HUDEP-2 (cell line): ENCODE data around the gene HSPA2.

Experiments
- DNase-seq, 76 experiments: peaks; one replicate each; lab custom pipeline; 2025; ENCODE audit not compliant: unreplicated experiment in 76 of 76; lab: John Stamatoyannopoulos, UW

The HSPA2 gene

DNA sequence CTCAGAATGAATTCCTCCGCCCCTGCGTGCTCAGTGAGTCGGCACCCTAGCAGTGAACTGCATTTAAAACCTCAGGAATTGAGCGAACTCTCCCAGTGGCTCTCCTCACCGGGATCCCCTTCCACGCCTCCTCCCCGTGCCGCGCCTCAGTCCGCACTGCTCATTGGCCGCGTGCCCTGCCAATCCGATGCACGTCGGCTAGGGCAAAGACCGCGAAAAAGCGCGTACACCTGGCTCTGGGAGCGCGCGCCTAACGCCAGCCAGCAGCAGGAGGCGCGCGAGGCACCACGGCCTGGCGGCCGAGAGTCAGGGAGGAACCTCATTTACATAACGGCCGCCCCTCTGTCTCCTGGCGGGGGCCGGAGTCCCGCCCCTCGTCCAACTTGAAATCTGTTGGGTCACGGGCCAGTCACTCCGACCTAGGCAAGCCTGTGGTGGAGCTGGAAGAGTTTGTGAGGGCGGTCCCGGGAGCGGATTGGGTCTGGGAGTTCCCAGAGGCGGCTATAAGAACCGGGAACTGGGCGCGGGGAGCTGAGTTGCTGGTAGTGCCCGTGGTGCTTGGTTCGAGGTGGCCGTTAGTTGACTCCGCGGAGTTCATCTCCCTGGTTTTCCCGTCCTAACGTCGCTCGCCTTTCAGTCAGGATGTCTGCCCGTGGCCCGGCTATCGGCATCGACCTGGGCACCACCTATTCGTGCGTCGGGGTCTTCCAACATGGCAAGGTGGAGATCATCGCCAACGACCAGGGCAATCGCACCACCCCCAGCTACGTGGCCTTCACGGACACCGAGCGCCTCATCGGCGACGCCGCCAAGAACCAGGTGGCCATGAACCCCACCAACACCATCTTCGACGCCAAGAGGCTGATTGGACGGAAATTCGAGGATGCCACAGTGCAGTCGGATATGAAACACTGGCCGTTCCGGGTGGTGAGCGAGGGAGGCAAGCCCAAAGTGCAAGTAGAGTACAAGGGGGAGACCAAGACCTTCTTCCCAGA lies at the start of gene HSPA2:
Gene HSPA2, plus strand, starts transcription at position 534 of the 995 bp plus-strand sequence. Its CDS starts 109 bp downstream, at position 643.
- peak; percentile 45 to 100 (median 98) for DNase-seq

DNA sequence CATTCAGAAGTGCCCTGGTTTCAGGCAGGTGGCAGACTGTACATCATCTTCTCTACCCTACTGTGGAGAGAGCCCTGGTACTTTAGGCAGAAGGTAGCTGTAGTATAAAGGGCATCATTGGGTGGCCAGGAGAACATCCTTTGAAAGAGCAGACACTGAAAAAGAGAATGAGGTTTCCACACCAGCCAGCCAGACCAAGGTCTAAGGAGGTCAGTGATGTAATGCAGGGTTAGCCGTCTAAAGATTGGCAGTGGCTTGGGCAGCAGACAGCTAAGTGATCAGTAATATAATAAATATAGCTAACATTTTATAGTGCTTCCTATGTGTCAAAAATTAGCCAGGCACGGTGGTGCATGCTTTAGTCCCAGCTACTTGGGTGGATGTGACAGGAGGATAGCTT lies 48.9 kb upstream of the HSPA2 start:
- no peak for DNase-seq

DNA sequence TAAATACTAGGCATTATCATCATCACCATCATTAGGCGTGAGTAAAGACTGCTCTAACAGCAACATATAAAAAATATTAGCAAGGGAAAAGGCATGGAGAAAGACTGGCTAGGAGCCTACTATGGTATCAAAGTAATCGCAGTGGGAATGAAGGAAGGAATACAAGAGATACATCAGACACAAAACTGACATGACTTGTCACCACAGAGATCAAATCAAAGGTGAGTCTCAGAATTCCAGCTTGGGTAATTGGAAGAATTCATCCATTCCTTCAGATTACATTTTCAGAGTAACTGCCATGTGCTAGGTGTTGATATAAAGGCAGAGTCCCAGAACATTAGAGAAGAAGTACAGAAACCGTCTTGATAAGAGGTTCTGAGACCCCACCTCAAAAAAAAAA lies 47.1 kb upstream of the HSPA2 start:
- no peak for DNase-seq

DNA sequence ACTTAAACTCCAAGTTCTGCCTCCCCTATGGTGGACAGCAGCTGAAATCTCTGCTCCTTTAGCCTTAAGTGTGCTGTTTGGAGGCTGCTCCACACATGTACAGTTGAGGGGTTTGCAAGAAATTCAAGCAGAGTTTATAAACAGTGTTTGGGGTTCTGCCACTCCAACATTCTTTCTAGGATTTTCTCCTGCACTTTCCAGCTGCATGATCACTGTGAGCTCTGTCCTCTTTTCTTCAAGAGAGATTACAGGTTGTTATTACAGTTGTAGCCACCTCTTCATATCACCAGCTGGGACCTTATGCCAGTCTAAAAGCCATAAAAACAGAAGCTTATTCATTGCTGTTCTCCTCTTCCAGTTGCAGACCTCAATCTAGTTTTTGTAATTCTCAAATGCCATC lies 45.3 kb upstream of the HSPA2 start:
- no peak for DNase-seq

DNA sequence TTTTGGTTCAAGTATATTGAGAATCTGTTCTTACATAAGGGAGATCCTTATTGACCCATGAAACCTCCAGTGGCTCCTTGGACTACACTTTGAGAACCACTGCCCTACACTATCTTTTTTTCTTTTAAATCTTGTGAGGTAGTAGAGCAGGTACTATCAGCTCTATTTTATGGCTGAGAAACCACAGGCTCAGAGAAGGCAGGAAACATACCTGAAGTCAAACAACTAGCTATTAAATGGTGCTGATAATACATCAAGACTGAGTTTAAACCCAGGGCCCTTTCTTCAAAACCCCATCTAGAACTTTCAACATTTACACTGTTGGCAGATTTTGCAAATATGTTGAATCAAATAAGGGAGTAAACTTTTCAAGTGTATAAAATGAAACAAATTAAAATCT lies 43.8 kb upstream of the HSPA2 start:
- no peak for DNase-seq

DNA sequence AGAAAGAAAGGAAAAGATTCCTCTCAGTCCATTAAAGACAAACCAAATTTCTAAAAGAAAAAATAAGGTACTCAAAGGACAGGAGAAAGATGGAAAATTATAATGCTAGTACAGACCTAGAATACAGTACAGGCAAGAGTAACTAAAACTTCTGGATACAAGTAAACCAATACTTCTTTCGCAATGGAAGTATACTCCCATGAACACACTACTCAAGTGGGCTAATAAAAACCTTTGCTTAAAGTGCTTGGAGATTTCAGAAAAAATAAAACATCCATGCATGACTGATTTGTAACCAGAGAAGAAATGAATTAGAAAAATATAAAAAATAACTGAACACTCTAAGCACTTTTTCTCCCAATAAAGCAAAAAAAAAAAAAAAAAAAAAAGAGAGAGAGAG lies 40.5 kb upstream of the HSPA2 start:
- DNase-seq, result no peak

DNA sequence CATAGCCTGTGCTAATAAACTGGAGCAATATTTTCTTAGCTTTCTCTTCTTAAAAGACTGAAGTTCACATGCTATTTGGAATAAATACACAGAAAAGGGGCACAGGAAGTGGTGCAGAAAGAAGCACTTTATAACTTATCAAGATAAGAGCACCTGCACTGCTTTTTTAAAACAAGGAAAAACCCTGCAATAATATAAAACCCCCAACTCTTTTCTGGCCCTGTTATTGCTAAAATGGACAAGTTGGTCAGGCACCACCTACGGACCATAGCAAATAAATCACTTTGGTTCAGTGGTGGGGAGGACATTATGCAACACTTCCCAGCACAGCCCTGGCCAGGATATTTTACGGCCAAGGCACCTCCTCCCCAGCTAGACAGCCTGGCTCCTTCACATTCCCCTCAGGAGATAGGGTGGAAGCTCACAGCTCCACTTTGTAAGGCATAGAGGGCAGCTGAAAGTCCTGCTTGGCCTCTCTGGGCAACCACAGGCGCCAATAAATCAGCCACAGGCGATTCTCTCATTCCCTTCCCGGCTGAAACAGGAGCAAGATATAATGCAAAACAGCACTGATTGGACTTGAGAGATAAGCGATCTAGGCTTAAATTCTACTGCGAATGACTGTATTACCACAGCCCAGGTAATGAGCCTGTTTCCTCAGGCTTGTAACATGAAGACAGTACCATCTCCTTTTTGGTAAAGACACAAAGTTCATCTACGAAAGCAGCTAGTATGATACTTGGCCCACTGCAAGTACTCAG lies 39.0 kb upstream of the HSPA2 start:
- DNase-seq, result no peak

DNA sequence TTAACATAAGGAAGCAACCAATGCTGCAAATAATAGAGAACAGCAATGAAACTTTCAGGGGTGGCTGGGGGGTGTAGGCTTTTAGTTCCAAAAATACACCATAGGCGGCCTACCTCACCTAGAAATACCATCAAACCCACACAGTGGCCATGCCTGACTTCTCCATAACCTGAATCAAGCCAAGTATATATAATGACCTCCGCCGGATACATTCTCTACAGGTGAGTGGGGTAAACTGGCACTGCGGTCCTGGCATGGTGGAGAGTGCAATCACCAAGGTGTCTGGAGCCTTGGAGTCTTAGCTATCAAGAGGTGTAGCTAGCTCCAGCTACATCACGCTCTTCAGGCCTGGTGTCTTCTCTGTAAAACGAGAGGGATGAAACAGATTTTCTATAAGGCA lies 38.1 kb upstream of the HSPA2 start:
- no peak for DNase-seq

DNA sequence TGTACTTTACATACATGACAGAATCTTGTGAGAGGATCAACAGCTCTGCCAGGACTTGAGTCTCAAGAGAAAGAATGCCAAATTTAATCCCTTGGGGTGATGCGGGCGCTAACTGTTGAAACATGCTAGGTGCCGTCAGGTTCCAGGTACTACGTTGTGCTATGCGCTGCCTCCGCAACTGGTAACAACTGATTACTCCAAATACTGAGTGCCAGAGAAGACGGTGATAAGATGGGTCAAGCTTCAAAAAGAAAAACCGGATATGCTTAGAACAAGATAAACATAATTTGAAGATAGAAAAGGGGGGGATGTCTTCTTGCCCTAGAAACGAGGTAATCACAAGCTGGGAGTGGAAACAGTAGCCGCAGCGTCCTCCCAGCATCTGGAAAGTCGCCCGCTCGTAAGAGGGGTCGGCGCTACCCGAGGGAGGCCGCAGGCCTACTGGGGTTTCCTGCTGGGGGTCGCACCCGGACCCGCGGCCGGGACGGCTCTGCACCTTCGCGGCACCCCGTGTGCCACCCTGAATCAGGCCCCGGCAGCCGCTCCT lies 37.6 kb upstream of the HSPA2 start:
- DNase-seq, result peak in 22 of 76 experiments; percentile 1 to 56 (median 33)

DNA sequence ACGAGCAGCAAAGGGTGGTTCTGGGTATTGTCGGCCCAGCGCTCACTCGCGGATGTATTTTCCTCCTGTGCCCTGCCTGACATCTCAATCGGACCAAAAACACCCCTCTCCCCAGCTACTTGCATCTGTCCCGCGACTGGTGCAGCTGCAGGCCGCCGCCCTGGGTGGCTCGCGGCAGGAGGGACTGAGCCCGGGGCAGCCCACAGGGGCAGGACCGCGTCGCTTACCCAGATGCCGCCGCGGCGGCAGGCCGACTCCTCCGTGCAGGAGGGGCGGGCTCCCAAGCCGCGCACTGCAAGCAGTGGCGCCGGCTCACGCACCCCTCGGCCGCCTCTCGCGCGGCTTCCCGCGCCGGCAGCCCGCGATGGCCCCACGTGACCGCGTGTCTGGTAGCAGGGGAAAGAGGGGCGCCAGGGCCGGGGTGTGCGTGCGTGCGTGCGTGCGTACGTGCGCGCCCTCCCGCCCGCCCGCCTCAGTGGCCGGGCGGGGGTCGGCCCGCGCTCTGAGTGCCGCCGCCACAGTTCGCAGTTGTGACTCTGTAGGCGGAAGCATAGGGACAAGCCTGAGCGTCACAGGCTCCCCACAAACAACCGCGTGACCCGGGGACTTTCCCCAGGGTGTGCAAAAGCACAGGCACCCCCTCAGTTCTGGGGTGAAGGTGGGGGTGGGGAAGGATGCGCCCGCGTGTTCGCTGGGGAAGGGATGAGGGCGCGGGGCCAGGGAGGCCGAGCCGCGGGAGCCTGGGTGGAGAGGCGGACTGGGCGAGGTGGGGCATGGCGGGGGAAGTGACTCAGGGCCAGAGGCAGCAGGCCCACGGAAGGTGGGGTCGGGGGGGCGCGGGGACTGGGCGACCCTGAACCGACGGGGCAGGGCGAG lies 36.9 kb upstream of the HSPA2 start, which contains the start of gene ZBTB25:
Gene ZBTB25, minus strand, starts transcription at position 405 of the 876 bp plus-strand sequence. CDS start 13,305 bp downstream, outside the sequence.
- DNase-seq, result peak in 75 of 76 experiments; percentile 22 to 88 (median 76)

DNA sequence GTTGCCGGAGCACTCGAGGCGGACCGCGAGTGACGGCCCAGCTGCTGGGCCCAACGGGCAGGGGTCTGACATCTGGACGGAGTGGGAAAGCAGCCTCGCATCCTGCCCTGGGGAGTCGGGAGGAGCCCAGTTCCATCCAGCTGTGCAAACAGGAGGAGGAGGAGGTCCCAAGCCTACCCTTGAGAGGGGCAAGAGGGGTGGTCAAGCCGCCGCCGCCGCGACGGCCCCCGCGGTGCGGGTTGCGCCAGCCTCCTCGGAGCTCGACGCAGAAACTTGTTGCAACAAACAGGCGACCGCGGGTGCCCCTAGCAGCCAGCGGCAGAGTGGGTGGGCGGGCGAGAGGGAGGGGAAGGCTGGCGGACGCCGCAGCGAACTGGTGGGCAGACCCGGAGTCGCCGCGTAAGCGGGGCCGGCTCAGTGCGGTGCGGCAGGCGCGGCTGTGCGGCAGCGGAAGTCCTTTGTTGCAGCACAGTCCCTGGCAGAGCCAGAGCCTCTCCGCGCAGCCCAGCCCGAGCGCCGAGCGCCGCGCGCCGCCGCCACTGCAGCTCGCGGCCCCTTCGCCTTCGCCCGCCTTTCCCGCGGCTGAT lies 36.1 kb upstream of the HSPA2 start, which contains the start of gene ZBTB1:
Gene ZBTB1, plus strand, starts transcription at position 461 of the 587 bp plus-strand sequence. CDS start 16,735 bp downstream, outside the sequence.
- peak in 73 of 76 experiments; percentile 11 to 83 (median 70) for DNase-seq

DNA sequence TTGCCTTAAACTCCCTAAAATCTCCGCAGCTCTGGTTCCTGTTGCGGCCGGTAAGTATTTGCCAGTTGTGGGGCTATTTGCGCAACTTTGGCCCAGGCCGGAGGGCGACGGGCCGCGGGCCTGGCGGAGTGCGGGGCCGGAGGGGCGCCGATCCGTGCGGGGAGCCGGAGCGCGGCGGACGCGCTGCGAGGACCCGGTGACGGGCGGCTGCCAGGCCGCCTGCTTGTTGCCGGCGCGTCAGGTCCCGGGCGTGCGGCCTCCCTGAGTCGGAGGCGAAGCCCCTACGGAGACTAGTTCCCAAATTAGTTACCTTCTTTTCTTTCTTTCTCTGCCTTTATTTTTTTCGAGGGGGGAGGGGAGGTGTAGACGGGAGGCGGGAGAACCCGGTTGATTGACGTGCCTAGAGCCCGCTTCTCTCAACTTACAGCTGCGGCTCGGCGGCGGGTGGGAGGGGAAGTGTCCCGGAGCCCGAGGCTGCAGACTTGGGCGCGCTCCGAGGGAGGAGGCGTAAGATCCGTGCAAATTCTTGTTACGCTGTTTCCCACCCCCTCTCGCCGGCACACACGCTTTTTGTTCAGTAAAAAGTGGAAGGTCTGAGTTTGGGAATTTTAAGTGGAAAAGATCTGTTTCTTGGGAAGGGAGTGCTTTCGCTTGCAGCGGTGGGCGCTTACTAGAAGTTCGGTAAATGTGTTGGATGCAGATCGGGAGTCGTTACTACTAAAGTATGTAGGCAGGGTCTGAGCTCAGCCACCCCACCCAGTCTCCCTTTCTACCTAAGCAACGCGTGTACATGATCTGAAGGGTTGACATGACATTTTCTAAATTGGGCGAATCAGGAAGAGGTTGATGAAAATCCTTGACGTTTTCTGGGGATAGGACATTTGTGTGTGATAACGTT lies 35.4 kb upstream of the HSPA2 start:
- peak in 72 of 76 experiments; percentile 24 to 89 (median 76) for DNase-seq

DNA sequence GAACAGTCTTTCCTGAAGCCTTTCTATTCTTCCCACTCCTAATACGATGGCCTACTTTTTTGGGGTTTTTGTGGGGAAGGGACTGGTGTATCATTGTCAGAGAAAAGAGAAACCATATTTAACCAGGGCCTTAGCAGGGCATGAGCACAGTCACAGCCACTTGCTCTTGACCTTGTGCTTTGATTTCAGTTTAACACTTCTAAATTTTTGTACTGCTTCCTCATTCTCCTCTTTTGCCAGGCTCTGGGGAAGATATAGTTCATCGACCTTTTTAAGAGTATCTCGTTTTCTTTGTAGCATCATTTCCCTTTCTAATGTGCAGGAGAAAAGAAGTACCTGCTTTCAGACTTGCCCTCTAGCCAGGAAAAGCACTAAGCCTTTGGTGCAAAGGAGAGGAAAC lies 33.8 kb upstream of the HSPA2 start:
- DNase-seq, result no peak

DNA sequence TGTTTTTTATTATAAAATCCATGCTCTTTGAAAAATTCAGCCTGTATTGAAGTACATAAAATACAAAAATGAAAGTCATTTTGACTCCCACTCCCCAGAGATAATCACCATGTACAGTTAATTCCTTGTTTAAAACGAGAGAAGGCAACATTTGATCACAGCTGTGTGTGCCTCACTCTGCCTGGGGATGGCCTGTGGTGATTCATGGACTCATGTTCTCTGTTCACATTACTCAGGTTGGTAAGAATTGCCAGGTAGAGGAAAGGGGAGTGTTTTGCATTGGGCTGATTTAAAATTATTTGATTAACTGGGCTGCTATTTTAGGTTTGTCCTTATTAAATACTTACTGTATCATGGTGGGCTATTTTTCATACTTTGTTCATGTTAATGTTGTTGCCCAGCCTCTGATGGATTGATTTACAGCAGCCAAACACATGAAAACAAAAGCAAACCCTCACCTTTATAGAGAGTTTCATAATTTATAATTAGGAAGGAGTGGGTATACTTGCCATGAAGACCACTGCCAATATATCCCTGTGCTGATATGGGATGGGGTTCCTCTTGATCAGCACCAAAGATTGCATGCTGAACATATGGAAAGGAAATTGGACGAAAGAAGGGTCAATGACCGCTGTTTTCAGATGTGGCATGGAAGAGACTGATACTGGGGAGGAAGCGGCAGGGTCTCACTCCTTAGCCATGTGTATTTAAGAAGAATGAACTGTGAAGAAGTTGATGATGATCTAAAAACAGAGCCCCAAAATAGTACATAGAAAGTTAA lies 33.0 kb upstream of the HSPA2 start:
- peak in 2 of 76 experiments; percentile 5 to 9 for DNase-seq

DNA sequence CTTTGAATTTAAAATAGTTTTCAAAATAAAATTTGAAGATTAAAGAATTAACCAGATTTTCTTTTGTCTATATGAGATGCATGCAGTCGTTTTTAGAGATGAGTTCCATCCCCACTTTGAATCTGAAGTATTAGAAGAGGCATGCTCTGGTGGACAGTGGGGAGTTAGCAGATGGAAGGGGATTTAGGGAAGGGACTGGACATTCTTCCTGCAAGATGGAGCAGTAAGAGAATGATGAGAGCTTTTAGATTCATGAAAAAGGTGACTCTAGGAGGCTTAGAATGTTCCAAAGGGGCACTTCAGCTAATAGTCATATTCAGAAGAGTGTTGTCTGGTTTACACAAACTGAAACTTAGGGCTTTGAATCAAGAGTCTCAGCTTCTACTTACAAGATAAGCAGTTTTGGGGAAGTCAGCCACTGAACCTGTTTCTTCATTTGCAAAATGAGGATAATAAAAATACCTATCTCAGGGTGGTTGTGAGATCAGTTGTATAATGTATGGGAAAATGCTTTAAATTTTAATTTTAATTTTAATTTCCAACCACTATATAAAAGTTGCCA lies 32.2 kb upstream of the HSPA2 start:
- peak in 2 of 76 experiments; percentile 17 for DNase-seq

DNA sequence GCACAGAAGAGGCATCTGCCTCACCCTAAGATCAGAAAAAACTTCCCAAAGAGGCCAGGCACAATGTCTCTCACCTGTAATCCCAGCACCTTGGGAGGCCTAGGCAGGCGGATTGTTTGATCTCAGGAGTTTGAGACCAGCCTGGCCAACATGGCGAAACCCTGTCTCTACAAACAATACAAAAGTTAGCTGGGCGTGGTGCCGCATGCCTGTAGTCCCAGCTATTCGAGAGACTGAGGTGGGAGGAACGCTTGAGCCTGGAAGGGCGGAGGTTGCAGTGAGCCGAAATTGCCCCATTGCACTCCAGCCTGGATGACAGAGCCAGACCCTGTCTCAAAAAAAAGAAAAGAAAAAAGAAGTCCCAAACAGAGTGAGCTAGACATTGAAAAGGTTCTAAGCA lies 31.5 kb upstream of the HSPA2 start:
- DNase-seq, result no peak
